ENCODE measurements around the gene ZBTB16.

ZBTB16 gene

DNA sequence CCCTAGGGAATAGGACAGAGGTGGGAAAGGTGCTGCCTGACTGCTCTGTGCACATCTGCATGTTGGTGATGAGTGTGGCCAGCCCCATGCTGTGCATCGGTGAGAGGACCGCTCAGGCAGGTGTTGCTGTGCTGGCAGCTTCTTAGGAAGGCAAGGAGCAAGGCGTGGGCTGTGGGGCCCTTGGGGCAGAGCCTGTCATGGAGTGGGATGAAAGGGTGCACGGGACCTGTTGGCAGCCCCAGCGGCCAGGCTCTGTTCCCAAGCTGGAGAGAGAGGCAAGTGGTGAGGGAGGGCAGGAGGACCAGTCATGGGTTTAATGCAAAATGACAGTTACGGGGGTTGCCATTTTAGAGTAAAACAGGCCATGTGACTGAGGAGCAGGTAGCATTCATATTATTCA, 78.3 kb downstream of the ZBTB16 start:
- TF ChIP-seq, protein P1, sequence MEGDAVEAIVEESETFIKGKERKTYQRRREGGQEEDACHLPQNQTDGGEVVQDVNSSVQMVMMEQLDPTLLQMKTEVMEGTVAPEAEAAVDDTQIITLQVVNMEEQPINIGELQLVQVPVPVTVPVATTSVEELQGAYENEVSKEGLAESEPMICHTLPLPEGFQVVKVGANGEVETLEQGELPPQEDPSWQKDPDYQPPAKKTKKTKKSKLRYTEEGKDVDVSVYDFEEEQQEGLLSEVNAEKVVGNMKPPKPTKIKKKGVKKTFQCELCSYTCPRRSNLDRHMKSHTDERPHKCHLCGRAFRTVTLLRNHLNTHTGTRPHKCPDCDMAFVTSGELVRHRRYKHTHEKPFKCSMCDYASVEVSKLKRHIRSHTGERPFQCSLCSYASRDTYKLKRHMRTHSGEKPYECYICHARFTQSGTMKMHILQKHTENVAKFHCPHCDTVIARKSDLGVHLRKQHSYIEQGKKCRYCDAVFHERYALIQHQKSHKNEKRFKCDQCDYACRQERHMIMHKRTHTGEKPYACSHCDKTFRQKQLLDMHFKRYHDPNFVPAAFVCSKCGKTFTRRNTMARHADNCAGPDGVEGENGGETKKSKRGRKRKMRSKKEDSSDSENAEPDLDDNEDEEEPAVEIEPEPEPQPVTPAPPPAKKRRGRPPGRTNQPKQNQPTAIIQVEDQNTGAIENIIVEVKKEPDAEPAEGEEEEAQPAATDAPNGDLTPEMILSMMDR (IDR thresholded peaks at IDR 0.05; ENCODE audit: extremely low read depth, missing control alignments) = no peak
- no peak for DNase-seq (ENCODE audit: low spot score)

- TF ChIP-seq, protein P1 (IDR thresholded peaks at IDR 0.05; ENCODE audit: extremely low read depth, missing control alignments) = no peak
- DNase-seq (ENCODE audit: low spot score) = no peak
Observed at GRCh38 chr11:114138411-114138810, 78.9 kb downstream of the ZBTB16 start.

DNA sequence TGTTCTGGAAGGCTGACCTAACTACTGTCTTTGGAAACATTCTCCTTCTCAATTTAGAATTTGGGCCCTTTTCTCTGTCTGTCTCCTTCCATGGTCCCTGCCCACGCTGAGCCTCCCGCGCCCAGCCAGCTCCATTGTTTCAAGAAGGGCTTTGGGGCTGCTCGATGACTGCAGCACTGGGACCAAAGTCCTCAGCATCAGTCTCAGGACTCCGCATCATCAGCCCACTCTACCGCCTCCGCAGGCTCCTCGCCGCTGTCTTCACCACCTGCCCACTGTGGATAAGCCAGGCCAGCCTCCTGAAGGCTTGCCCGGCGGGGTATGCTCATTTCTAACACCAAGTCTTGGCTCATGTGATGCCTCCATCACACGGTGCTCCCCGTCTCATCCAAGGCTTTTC, 81.3 kb downstream of the ZBTB16 start:
- DNase-seq (ENCODE audit: low spot score) = no peak
- TF ChIP-seq, protein P1 (IDR thresholded peaks at IDR 0.05; ENCODE audit: extremely low read depth, missing control alignments) = no peak

- no peak for DNase-seq (ENCODE audit: low spot score)
- TF ChIP-seq, protein P1 (IDR thresholded peaks at IDR 0.05; ENCODE audit: extremely low read depth, missing control alignments) = no peak
Observed at GRCh38 chr11:114141863-114142580, 82.5 kb downstream of the ZBTB16 start.

GRCh38 chr11:114142707-114143106, 83.2 kb downstream of the ZBTB16 start:
- no peak for DNase-seq (ENCODE audit: low spot score)
- TF ChIP-seq, protein P1 (IDR thresholded peaks at IDR 0.05; ENCODE audit: extremely low read depth, missing control alignments) = no peak

DNA sequence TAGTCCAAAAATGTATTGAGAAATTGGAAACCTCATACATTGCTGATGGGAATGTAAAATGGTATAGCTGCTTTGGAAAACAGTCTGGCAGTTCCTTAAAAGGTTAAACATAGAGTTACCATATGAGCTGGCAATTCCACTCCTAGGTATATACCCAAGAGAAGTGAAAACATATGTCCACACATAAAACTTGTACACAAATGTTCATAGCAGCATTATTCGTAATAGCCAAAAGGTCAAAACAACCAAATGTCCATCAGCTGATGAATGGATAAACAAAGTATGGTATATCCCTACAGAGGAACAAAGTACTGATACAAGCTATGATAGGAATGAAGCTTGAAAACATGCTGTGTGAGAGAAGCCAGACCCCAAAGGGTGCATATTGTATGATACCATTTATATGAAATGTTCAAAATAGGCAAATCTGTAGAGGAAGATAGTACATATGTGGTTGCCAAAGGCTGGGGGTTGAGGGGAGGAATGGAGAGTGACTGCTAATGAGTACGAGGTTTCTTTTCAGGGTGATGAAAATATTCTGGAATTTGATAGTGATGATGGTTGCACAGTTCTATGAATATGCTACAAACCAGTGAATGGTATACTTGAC, 85.8 kb downstream of the ZBTB16 start:
- TF ChIP-seq, protein P1 (IDR thresholded peaks at IDR 0.05; ENCODE audit: extremely low read depth, missing control alignments) = no peak
- no peak for DNase-seq (ENCODE audit: low spot score)

DNA sequence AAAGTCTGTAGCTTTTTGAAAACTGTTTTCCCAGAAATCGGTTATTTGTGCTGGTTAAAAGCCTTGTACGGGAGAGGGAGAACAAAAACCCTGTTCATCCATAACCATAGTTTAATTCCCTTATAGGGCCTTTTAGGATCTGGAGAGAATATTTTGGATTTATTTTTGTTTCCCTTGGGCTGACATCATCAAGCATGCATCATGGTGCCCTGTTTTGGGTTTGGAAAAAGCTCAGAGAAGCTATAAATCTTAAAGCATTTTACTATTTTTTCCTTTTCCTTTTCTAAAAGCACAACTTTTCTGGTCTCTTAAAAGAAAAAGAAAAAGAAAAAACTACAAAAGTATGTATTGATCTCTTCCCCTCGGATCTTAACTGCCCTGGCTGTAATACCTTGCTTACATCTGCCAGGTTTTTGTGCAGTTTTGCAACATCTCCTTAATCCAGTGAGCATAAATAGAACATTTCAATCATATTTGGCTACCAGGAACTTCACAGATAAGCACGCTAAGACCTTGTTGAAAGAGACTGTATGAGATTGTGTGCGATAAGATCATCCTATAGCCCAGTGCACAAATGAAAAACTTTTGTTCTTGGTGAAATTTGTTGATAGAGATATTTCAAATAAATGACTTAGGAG, 88.0 kb downstream of the ZBTB16 start:
- DNase-seq (ENCODE audit: low spot score) = no peak
- TF ChIP-seq, protein P1 (IDR thresholded peaks at IDR 0.05; ENCODE audit: extremely low read depth, missing control alignments) = no peak
